HG03575 (cell line): Measurements from ENCODE around the gene LTB4R2.
"Not testable (repeated sequence)": the region's sequence is repeated elsewhere in the genome, so short reads cannot be mapped to it uniquely, and the experiment has no call there.

Experiments
- ATAC-seq: cut with Tn5 transposase; IDR thresholded peaks from one replicate; pipeline ENCODE4 v1.9.1; 2021; ENCODE audit not compliant: unreplicated experiment, insufficient number of reproducible peaks, low FRiP score; ENCODE audit errors: extremely low read depth

LTB4R2 gene

GRCh38 chr14:24314377-24315193, 4.6 kb downstream of the LTB4R2 start:
- no peak for ATAC-seq

GRCh38 chr14:24315243-24315806, 5.4 kb downstream of the LTB4R2 start:
- no peak for ATAC-seq

GRCh38 chr14:24315807-24316596, 6.1 kb downstream of the LTB4R2 start:
- ATAC-seq, result no peak

GRCh38 chr14:24316597-24316950, 6.6 kb downstream of the LTB4R2 start:
- no peak for ATAC-seq

- ATAC-seq, result no peak
These were observed 7.4 kb downstream of the LTB4R2 start for GRCh38 chr14:24317141-24317928.

- ATAC-seq, result no peak
These were observed 11.5 kb downstream of the LTB4R2 start for GRCh38 chr14:24321212-24321975.

- ATAC-seq, result no peak
These were observed 12.7 kb downstream of the LTB4R2 start for GRCh38 chr14:24322672-24323071.

- ATAC-seq, result no peak
These were observed 13.4 kb downstream of the LTB4R2 start for GRCh38 chr14:24323341-24323740.

- ATAC-seq, result no peak
These were observed 14.1 kb downstream of the LTB4R2 start for GRCh38 chr14:24324024-24324423.

- ATAC-seq, result no peak
These were observed 15.1 kb downstream of the LTB4R2 start for GRCh38 chr14:24325041-24325530.

- no peak for ATAC-seq
These were observed 16.0 kb downstream of the LTB4R2 start for GRCh38 chr14:24325963-24326362.

GRCh38 chr14:24327303-24327702, 17.4 kb downstream of the LTB4R2 start:
- no peak for ATAC-seq

GRCh38 chr14:24327914-24328313, 18.0 kb downstream of the LTB4R2 start:
- not testable (repeated sequence) for ATAC-seq

GRCh38 chr14:24329073-24329663, 19.2 kb downstream of the LTB4R2 start:
- ATAC-seq, result no peak

GRCh38 chr14:24329736-24330135, 19.8 kb downstream of the LTB4R2 start:
- no peak for ATAC-seq

GRCh38 chr14:24330973-24331674, 21.2 kb downstream of the LTB4R2 start:
- ATAC-seq, result no peak

GRCh38 chr14:24331731-24332267, 21.9 kb downstream of the LTB4R2 start:
- ATAC-seq, result no peak
